ENCODE results near the gene GNB2.

The GNB2 gene

GRCh38 chr7:100722480-100723212 lies 49.1 kb downstream of the GNB2 start:
- TF ChIP-seq SIN3A (IDR thresholded peaks at IDR 0.05; ENCODE audit: borderline replicate concordance, insufficient read depth, low read length) = no peak
- TF ChIP-seq POLR2AphosphoS5 (IDR thresholded peaks at IDR 0.05; ENCODE audit: low read depth, low read length) = no peak
- no peak for TF ChIP-seq FOXP2 (optimal IDR thresholded peaks at IDR 0.05; ENCODE audit: borderline replicate concordance, extremely low read depth, extremely low read length, insufficient read depth)
- no peak for TF ChIP-seq TAF1 (IDR thresholded peaks at IDR 0.05; ENCODE audit: borderline replicate concordance, insufficient read depth, low read length)
- no peak for TF ChIP-seq REST (IDR thresholded peaks at IDR 0.05; ENCODE audit: insufficient read depth in 1 of 2, low read depth in 2 of 2, low read length in 2 of 2)

- TF ChIP-seq SIN3A (IDR thresholded peaks at IDR 0.05; ENCODE audit: borderline replicate concordance, insufficient read depth, low read length) = no peak
Measured at GRCh38 chr7:100723732-100724275, 50.3 kb downstream of the GNB2 start.

GRCh38 chr7:100726996-100727761 lies 53.6 kb downstream of the GNB2 start:
- TF ChIP-seq REST (IDR thresholded peaks at IDR 0.05; ENCODE audit: insufficient read depth in 1 of 2, low read depth in 2 of 2, low read length in 2 of 2) = no peak

- TF ChIP-seq POLR2AphosphoS5 (IDR thresholded peaks at IDR 0.05; ENCODE audit: low read depth, low read length) (no peak), SIN3A (IDR thresholded peaks at IDR 0.05; ENCODE audit: borderline replicate concordance, insufficient read depth, low read length) (no peak), TAF1 (IDR thresholded peaks at IDR 0.05; ENCODE audit: borderline replicate concordance, insufficient read depth, low read length) (no peak), FOXP2 (optimal IDR thresholded peaks at IDR 0.05; ENCODE audit: borderline replicate concordance, extremely low read depth, extremely low read length, insufficient read depth) (no peak), REST (IDR thresholded peaks at IDR 0.05; ENCODE audit: insufficient read depth in 1 of 2, low read depth in 2 of 2, low read length in 2 of 2) (no peak)
Measured at GRCh38 chr7:100728196-100728595, 54.7 kb downstream of the GNB2 start.

Measured in PFSK-1 (cell line).